Bronchial epithelial cell (primary cell): ENCODE measurements around the gene GNE. TPM values are rescaled to one million over a fixed set of nuclear protein-coding genes. Genes with fewer than 3 reads are reported as not detected.

Source experiments
- DNase-seq: peaks from one replicate; pipeline ENCODE4 v3.0.0-alpha.2; 2010; ENCODE audit warnings: low read depth
- FAIRE-seq: peaks from 2 replicates; lab custom pipeline; 2011; peaks lifted over from hg19 to GRCh38; lab: Jason Lieb, UNC
- H3K27me3 ChIP-seq: 2 replicates; pipeline ENCODE4 v1.5.1; 2011; ENCODE audit warnings: low read length; ENCODE audit not compliant: control insufficient read depth, insufficient read depth
- H3K36me3 ChIP-seq: 2 replicates; pipeline ENCODE4 v1.5.1; 2011; ENCODE audit warnings: low read length; ENCODE audit not compliant: control insufficient read depth, insufficient read depth
- H3K4me3 ChIP-seq: 2 replicates; pipeline ENCODE4 v1.5.1; 2011; ENCODE audit warnings: mild to moderate bottlenecking, low read depth, low read length, control low read depth
- total RNA-seq: library from RNA; depleted of rRNA; stranded (reverse); fragments of >200 nt; gene quantifications from 2 replicates; pipeline ENCODE4 v1.2.1, GENCODE V29; 2014
- TF ChIP-seq, protein P1 (sequence below): IDR thresholded peaks from 2 replicates; pipeline ENCODE4 v1.5.1; 2011; ENCODE audit warnings: mild to moderate bottlenecking, moderate library complexity, low read length, control low read depth, inconsistent platforms; ENCODE audit not compliant: insufficient read depth, severe bottlenecking

GNE gene
- total RNA-seq, 1 donor from 2014 or later = 14.7 TPM

DNA sequence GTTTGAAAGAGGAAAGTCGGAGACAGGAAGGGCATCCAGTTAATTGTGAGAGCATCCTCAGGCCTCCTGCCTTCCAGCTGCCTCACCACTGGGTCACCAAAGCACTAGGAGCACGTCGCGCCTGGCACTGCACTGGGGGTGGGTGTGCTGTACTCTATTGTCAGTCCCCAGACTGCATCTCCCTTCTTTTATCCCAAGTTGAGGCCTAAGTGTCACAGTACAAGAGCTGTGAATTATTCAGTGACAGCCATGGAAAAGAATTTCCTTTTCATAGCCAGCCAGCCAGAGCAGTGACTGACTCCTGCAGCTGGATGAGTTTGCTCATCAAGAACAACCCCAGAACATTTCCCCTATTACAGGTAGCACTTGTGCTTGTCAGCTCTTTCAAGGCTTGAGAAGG, 51.2 kb downstream of the GNE start:
- DNase-seq (peak; percentile 30), FAIRE-seq (no peak)
- Histone ChIP-seq H3K36me3 (peaks cover 47% of the 10 kb centered on the region), H3K27me3 (no peaks in the 10 kb centered on the region), H3K4me3 (no peak overlapping the region)
- TF ChIP-seq, protein P1, sequence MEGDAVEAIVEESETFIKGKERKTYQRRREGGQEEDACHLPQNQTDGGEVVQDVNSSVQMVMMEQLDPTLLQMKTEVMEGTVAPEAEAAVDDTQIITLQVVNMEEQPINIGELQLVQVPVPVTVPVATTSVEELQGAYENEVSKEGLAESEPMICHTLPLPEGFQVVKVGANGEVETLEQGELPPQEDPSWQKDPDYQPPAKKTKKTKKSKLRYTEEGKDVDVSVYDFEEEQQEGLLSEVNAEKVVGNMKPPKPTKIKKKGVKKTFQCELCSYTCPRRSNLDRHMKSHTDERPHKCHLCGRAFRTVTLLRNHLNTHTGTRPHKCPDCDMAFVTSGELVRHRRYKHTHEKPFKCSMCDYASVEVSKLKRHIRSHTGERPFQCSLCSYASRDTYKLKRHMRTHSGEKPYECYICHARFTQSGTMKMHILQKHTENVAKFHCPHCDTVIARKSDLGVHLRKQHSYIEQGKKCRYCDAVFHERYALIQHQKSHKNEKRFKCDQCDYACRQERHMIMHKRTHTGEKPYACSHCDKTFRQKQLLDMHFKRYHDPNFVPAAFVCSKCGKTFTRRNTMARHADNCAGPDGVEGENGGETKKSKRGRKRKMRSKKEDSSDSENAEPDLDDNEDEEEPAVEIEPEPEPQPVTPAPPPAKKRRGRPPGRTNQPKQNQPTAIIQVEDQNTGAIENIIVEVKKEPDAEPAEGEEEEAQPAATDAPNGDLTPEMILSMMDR = no peak

DNA sequence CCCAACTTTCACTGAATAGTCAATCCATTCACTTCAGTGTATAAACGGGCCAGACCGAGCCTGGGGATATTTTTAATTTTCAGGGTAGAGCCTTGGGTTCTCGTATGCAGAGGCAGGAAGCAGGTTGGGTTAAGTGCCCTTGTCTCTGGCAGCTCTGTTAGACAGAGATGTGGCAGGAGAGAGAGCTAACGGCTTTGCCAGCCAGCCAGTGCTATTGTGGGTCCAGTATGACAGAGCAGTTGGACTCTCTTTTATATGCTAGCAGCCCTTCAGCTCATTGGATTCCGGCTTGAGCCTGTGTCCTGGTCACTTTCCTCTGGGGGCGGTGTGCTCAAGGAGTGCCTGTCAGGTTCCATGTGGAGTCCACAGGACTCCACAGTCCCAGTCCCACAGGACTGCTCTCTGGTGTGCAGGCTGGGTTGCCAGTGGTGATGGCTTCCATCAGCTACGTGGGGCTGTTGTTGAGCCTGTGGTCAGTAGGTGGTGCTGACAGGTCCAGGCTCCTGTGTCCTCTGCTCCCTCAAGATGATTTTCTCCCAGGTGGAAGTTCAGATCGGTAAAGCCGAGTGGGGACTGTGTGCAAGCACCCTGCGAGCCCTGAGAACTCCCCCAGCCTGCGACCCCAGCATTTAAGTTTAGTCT, 53.2 kb downstream of the GNE start:
- H3K36me3 ChIP-seq = peaks cover 48% of the 10 kb centered on the region
- peak; percentile 64 for FAIRE-seq
- no peak for DNase-seq
- TF ChIP-seq, protein P1 = peak; percentile 40
- H3K27me3 ChIP-seq = no peaks in the 10 kb centered on the region
- no peak overlapping the region for H3K4me3 ChIP-seq

DNA sequence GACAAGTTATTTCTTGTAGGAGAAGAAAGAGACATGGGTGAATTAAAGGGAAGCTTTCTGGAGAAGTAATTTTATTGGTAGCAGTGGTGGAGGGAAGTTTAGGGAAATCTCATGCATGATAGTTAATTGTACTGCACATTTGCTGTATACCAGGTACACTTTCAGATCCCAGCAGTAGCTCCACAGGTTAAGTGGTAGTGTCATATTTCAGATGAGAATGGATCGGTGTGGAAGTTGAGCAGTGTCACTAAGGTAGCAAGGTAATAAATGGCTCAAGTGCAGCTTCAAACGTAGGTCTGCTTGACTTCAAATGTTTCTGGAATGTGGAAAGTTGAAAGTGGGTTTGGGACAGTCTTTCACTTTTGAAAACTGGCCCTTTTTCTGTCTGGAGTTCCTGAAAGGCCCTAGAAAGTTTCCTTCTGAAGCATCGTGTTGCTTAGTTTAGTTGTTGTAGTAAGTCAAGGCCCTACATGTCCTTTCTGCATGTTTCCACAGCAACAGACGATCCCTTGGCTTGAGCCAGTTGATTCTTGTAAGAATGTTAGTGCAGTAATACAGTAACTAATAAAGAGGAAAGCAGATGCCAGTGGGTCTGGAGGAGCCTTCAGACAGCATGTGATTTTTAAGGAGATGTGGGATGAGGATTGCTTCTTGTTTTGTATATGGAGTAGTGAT, 63.8 kb downstream of the GNE start:
- Histone ChIP-seq H3K36me3 (peaks cover 8% of the 10 kb centered on the region), H3K4me3 (no peak overlapping the region), H3K27me3 (no peaks in the 10 kb centered on the region)
- TF ChIP-seq, protein P1 = no peak
- no peak for FAIRE-seq
- DNase-seq = peak; percentile 59

DNA sequence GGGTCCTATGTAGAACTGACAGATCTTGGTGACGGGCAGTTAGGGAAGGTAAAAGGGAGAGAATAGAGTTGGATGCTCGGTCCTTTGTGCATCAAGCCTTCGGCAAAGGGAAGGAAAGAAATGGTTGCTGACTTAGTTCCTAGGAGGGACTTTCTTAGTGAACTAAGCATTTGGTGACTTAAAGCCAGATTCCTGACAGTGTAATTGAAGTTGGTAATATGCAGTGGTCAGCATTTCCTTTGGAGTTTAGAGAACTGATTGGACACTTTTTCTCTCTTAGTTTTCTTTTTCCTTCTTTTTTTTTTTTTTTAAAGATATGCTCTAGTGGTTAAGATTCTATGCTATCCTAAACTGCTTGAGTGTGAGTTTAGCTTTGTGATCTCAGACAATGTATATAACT, 65.2 kb downstream of the GNE start:
- no peak overlapping the region for H3K4me3 ChIP-seq
- TF ChIP-seq, protein P1 = no peak
- no peaks in the 10 kb centered on the region for H3K27me3 ChIP-seq
- FAIRE-seq (no peak), DNase-seq (no peak)
- H3K36me3 ChIP-seq = peaks cover 1% of the 10 kb centered on the region

DNA sequence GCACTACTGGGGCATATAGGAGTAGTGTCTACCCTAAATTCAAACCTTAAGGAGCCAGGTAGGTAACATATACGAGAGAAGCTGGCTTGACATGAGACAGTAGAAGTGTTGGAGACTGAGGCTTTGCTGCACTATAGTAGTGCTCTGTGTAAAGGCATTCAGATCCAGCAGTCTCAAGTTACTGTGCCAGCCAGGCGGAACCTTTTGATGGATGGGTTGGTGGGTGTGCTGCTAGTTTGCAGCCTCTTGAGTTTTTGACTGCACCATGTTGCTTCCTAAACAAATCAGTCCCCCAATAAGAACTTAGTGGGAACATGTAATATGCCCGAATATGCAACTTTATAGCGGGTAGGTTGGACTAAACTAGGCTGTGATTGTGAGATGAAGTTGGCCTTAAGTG, 66.1 kb downstream of the GNE start:
- Histone ChIP-seq H3K27me3 (no peaks in the 10 kb centered on the region), H3K4me3 (peak overlapping the region; percentile 91), H3K36me3 (no peaks in the 10 kb centered on the region)
- TF ChIP-seq, protein P1 = no peak
- DNase-seq (no peak), FAIRE-seq (no peak)
